ENCODE data around the gene SATL1. TPM values are rescaled to one million over a fixed set of nuclear protein-coding genes. Genes with fewer than 3 reads are reported as not detected.

Gene SATL1
- total and polyA plus RNA-seq, 2 of the 13 experiments (the other 11 are each of a cell fraction or from before 2014, with no cell fraction given) = not detected

GRCh38 chrX:85065512-85066198, 177.9 kb downstream of the SATL1 start (continued):
- TF ChIP-seq, protein P1, sequence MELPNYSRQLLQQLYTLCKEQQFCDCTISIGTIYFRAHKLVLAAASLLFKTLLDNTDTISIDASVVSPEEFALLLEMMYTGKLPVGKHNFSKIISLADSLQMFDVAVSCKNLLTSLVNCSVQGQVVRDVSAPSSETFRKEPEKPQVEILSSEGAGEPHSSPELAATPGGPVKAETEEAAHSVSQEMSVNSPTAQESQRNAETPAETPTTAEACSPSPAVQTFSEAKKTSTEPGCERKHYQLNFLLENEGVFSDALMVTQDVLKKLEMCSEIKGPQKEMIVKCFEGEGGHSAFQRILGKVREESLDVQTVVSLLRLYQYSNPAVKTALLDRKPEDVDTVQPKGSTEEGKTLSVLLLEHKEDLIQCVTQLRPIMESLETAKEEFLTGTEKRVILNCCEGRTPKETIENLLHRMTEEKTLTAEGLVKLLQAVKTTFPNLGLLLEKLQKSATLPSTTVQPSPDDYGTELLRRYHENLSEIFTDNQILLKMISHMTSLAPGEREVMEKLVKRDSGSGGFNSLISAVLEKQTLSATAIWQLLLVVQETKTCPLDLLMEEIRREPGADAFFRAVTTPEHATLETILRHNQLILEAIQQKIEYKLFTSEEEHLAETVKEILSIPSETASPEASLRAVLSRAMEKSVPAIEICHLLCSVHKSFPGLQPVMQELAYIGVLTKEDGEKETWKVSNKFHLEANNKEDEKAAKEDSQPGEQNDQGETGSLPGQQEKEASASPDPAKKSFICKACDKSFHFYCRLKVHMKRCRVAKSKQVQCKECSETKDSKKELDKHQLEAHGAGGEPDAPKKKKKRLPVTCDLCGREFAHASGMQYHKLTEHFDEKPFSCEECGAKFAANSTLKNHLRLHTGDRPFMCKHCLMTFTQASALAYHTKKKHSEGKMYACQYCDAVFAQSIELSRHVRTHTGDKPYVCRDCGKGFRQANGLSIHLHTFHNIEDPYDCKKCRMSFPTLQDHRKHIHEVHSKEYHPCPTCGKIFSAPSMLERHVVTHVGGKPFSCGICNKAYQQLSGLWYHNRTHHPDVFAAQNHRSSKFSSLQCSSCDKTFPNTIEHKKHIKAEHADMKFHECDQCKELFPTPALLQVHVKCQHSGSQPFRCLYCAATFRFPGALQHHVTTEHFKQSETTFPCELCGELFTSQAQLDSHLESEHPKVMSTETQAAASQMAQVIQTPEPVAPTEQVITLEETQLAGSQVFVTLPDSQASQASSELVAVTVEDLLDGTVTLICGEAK (IDR thresholded peaks at IDR 0.05) = no peak
- TF ChIP-seq, protein P1 (CRISPR knock-in tag; IDR thresholded peaks at IDR 0.05) = no peak
- TF ChIP-seq ZNF414 (CRISPR knock-in tag; IDR thresholded peaks at IDR 0.05) = no peak
- no peak for TF ChIP-seq TOE1 (CRISPR knock-in tag; IDR thresholded peaks at IDR 0.05)
- TF ChIP-seq ZNF407 (CRISPR knock-in tag; IDR thresholded peaks at IDR 0.05; ENCODE audit: not compliant biosample characterization) = no peak
- TF ChIP-seq ZNF883 (CRISPR knock-in tag; IDR thresholded peaks at IDR 0.05; ENCODE audit: not compliant biosample characterization) = no peak
- TF ChIP-seq PLRG1 (conservative IDR thresholded peaks at IDR 0.05) = no peak
- TF ChIP-seq TEAD2 (CRISPR knock-in tag; IDR thresholded peaks at IDR 0.05) = no peak
- TF ChIP-seq, protein P2, sequence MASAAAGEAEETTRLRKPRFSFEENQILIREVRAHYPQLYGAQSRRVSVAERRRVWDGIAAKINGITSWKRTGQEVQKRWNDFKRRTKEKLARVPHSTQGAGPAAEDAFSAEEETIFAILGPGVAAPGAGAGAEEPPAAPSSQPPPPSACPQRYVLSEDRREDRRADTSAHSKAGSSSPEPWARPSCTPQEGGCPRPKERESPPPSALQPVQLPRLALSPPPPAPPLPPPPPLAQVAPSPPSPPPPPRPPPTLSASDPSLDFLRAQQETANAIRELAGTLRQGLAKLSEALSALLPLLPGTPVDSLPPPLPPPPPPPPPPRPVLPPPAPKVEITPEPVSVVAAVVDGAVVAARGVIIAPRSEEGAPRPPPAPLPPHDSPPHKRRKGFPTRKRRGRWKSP (CRISPR knock-in tag; IDR thresholded peaks at IDR 0.05) = no peak
- no peak for TF ChIP-seq CENPT (CRISPR knock-in tag; IDR thresholded peaks at IDR 0.05; ENCODE audit: low read depth)

Measured in HepG2 (cell line).